Karpas-422 (cell line): Measurements from ENCODE around the gene CSTPP1. TPM values are rescaled to one million over a fixed set of nuclear protein-coding genes. Genes with fewer than 3 reads are reported as not detected.
A peak's percentile ranks its signal among the peaks of the same experiment; 100 is the strongest.

Experiments
- DNase-seq: peaks from one replicate; pipeline ENCODE4 v3.0.0-alpha.2; 2015
- H2AFZ ChIP-seq: fragments of 200-600 bp; sonication (generic); 2 replicates; pipeline ENCODE4 v1.6.1; 2014; ENCODE audit warnings: antibody characterized with exemption, low read length, mixed read lengths
- H3K27ac ChIP-seq: fragments of 200-600 bp; sonication (generic); 2 replicates; pipeline ENCODE4 v1.5.1; 2014; ENCODE audit warnings: mild to moderate bottlenecking, low read length, moderate library complexity
- H3K27me3 ChIP-seq: fragments of 200-600 bp; sonication (generic); 2 replicates; pipeline ENCODE4 v1.6.1; 2014; ENCODE audit warnings: low read length, mixed read lengths
- H3K36me3 ChIP-seq: fragments of 200-600 bp; sonication (generic); 2 replicates; pipeline ENCODE4 v1.6.1; 2014; ENCODE audit warnings: low read length, mixed read lengths; ENCODE audit not compliant: insufficient read depth
- H3K4me1 ChIP-seq: fragments of 200-600 bp; sonication (generic); 2 replicates; pipeline ENCODE4 v1.6.1; 2014; ENCODE audit warnings: mild to moderate bottlenecking, low read length, mixed read lengths
- H3K4me2 ChIP-seq: fragments of 200-600 bp; sonication (generic); 2 replicates; pipeline ENCODE4 v1.6.1; 2014; ENCODE audit warnings: low read length, low read depth, mild to moderate bottlenecking; ENCODE audit not compliant: poor library complexity, severe bottlenecking
- H3K4me3 ChIP-seq: fragments of 200-600 bp; sonication (generic); 2 replicates; pipeline ENCODE4 v1.5.1; 2014; ENCODE audit warnings: mild to moderate bottlenecking, antibody characterized with exemption, low read length, mixed read lengths
- H3K79me2 ChIP-seq: fragments of 200-600 bp; sonication (generic); 2 replicates; pipeline ENCODE4 v1.6.1; 2014; ENCODE audit warnings: mild to moderate bottlenecking, low read length, mixed read lengths
- H3K9ac ChIP-seq: fragments of 200-600 bp; sonication (generic); 2 replicates; pipeline ENCODE4 v1.6.0; 2014; ENCODE audit warnings: low read length
- H3K9me2 ChIP-seq: fragments of 200-600 bp; sonication (generic), shearing (Covaris generic); replicated peaks from 2 replicates; pipeline ENCODE4 v1.6.0; 2014; ENCODE audit warnings: mild to moderate bottlenecking, low read length, moderate library complexity; ENCODE audit not compliant: insufficient read depth
- H3K9me3 ChIP-seq: fragments of 300-700, 200-600 bp; sonication (generic); 2 replicates; pipeline ENCODE4 v1.6.1; 2014; ENCODE audit warnings: low read length, mixed read lengths
- H4K20me1 ChIP-seq: fragments of 200-600 bp; sonication (generic); 2 replicates; pipeline ENCODE4 v1.6.1; 2014; ENCODE audit warnings: mild to moderate bottlenecking, antibody characterized with exemption, low read length, low read depth; ENCODE audit not compliant: insufficient read depth
- total RNA-seq: library from RNA; depleted of rRNA; stranded (reverse); fragments of >200 nt; shearing (Covaris generic); gene quantifications from 2 replicates; pipeline ENCODE4 v1.2.3, GENCODE V29; 2014; ENCODE audit warnings: low replicate concordance

The CSTPP1 gene
- total RNA-seq, 1 experiment from 2014 or later: 78.4 TPM

- Histone ChIP-seq H3K4me1 (no peaks in the 10 kb centered on the region), H2AFZ (no peak overlapping the region), H3K4me3 (no peak overlapping the region), H3K27me3 (no peaks in the 10 kb centered on the region), H3K27ac (no peak overlapping the region), H3K9me3 (no peaks in the 10 kb centered on the region), H3K9me2 (no peaks in the 10 kb centered on the region), H3K36me3 (no peaks in the 10 kb centered on the region), H3K9ac (no peak overlapping the region), H3K79me2 (no peaks in the 10 kb centered on the region), H3K4me2 (no peak overlapping the region), H4K20me1 (no peaks in the 10 kb centered on the region)
- no peak for DNase-seq
Measured at GRCh38 chr11:46894961-46895360, 41.6 kb upstream of the CSTPP1 start.

GRCh38 chr11:46895821-46896220, 40.7 kb upstream of the CSTPP1 start:
- H3K9me3 ChIP-seq: no peaks in the 10 kb centered on the region
- no peak overlapping the region for H2AFZ ChIP-seq
- no peaks in the 10 kb centered on the region for H3K79me2 ChIP-seq
- H3K27me3 ChIP-seq: no peaks in the 10 kb centered on the region
- H3K9ac ChIP-seq: no peak overlapping the region
- no peaks in the 10 kb centered on the region for H4K20me1 ChIP-seq
- no peak for DNase-seq
- no peaks in the 10 kb centered on the region for H3K4me1 ChIP-seq
- H3K27ac ChIP-seq: no peak overlapping the region
- H3K4me2 ChIP-seq: no peak overlapping the region
- H3K9me2 ChIP-seq: no peaks in the 10 kb centered on the region
- H3K4me3 ChIP-seq: no peak overlapping the region
- H3K36me3 ChIP-seq: no peaks in the 10 kb centered on the region

GRCh38 chr11:46896719-46897406, 39.7 kb upstream of the CSTPP1 start:
- no peaks in the 10 kb centered on the region for H3K9me2 ChIP-seq
- H3K4me3 ChIP-seq: no peak overlapping the region
- no peaks in the 10 kb centered on the region for H3K36me3 ChIP-seq
- no peak overlapping the region for H3K9ac ChIP-seq
- H4K20me1 ChIP-seq: no peaks in the 10 kb centered on the region
- H3K9me3 ChIP-seq: no peaks in the 10 kb centered on the region
- no peak overlapping the region for H3K4me2 ChIP-seq
- no peak overlapping the region for H3K27ac ChIP-seq
- H3K4me1 ChIP-seq: no peaks in the 10 kb centered on the region
- DNase-seq: peak; percentile 84
- H3K27me3 ChIP-seq: no peaks in the 10 kb centered on the region
- H3K79me2 ChIP-seq: no peaks in the 10 kb centered on the region
- no peak overlapping the region for H2AFZ ChIP-seq

- no peaks in the 10 kb centered on the region for H3K9me3 ChIP-seq
- no peak overlapping the region for H3K27ac ChIP-seq
- no peaks in the 10 kb centered on the region for H3K79me2 ChIP-seq
- H3K9ac ChIP-seq: no peak overlapping the region
- no peaks in the 10 kb centered on the region for H4K20me1 ChIP-seq
- no peaks in the 10 kb centered on the region for H3K9me2 ChIP-seq
- no peak overlapping the region for H2AFZ ChIP-seq
- no peaks in the 10 kb centered on the region for H3K36me3 ChIP-seq
- no peak overlapping the region for H3K4me3 ChIP-seq
- H3K4me2 ChIP-seq: no peak overlapping the region
- H3K4me1 ChIP-seq: peaks cover 6% of the 10 kb centered on the region
- H3K27me3 ChIP-seq: no peaks in the 10 kb centered on the region
- DNase-seq: no peak
Measured at GRCh38 chr11:46898396-46899095, 38.0 kb upstream of the CSTPP1 start.

- Histone ChIP-seq H3K4me2 (no peak overlapping the region), H3K79me2 (no peaks in the 10 kb centered on the region), H3K36me3 (no peaks in the 10 kb centered on the region), H3K9ac (no peak overlapping the region), H2AFZ (no peak overlapping the region), H3K27me3 (no peaks in the 10 kb centered on the region), H3K27ac (no peak overlapping the region), H3K9me2 (no peaks in the 10 kb centered on the region), H3K4me1 (peaks cover 13% of the 10 kb centered on the region), H3K4me3 (no peak overlapping the region), H3K9me3 (no peaks in the 10 kb centered on the region), H4K20me1 (no peaks in the 10 kb centered on the region)
- DNase-seq: no peak
Measured at GRCh38 chr11:46899501-46900025, 37.0 kb upstream of the CSTPP1 start.

- Histone ChIP-seq H3K27me3 (no peaks in the 10 kb centered on the region), H3K4me2 (no peak overlapping the region), H3K27ac (no peak overlapping the region), H3K79me2 (no peaks in the 10 kb centered on the region), H2AFZ (no peak overlapping the region), H3K36me3 (no peaks in the 10 kb centered on the region), H3K9me3 (no peaks in the 10 kb centered on the region), H3K9me2 (no peaks in the 10 kb centered on the region), H3K9ac (no peak overlapping the region), H4K20me1 (no peaks in the 10 kb centered on the region), H3K4me1 (peaks cover 13% of the 10 kb centered on the region), H3K4me3 (no peak overlapping the region)
- DNase-seq: no peak
Measured at GRCh38 chr11:46900091-46900746, 36.3 kb upstream of the CSTPP1 start.

GRCh38 chr11:46901156-46901555, 35.4 kb upstream of the CSTPP1 start:
- H3K36me3 ChIP-seq: no peaks in the 10 kb centered on the region
- peaks cover 13% of the 10 kb centered on the region for H3K4me1 ChIP-seq

GRCh38 chr11:46902694-46903093, 33.9 kb upstream of the CSTPP1 start:
- H3K9me2 ChIP-seq: no peaks in the 10 kb centered on the region
- peaks cover 13% of the 10 kb centered on the region for H3K4me1 ChIP-seq
- no peak for DNase-seq
- H3K27ac ChIP-seq: no peak overlapping the region
- H4K20me1 ChIP-seq: no peaks in the 10 kb centered on the region
- no peak overlapping the region for H3K9ac ChIP-seq
- no peak overlapping the region for H2AFZ ChIP-seq
- no peak overlapping the region for H3K4me2 ChIP-seq
- no peak overlapping the region for H3K4me3 ChIP-seq
- H3K27me3 ChIP-seq: no peaks in the 10 kb centered on the region
- no peaks in the 10 kb centered on the region for H3K9me3 ChIP-seq
- no peaks in the 10 kb centered on the region for H3K79me2 ChIP-seq
- H3K36me3 ChIP-seq: no peaks in the 10 kb centered on the region

More at GRCh38 chr11:46901156-46901555, 35.4 kb upstream of the CSTPP1 start:
- Histone ChIP-seq H3K27ac (no peak overlapping the region), H3K9ac (no peak overlapping the region), H3K79me2 (no peaks in the 10 kb centered on the region), H2AFZ (no peak overlapping the region), H4K20me1 (no peaks in the 10 kb centered on the region), H3K27me3 (no peaks in the 10 kb centered on the region), H3K9me3 (no peaks in the 10 kb centered on the region), H3K4me2 (no peak overlapping the region), H3K9me2 (no peaks in the 10 kb centered on the region), H3K4me3 (no peak overlapping the region)
- DNase-seq: no peak
